NCI-H82 (cell line): ENCODE data around the gene NAA20.

Experiments
- DNase-seq: peaks from one replicate; lab custom pipeline; 2025; lab: John Stamatoyannopoulos, UW

Gene NAA20

DNA sequence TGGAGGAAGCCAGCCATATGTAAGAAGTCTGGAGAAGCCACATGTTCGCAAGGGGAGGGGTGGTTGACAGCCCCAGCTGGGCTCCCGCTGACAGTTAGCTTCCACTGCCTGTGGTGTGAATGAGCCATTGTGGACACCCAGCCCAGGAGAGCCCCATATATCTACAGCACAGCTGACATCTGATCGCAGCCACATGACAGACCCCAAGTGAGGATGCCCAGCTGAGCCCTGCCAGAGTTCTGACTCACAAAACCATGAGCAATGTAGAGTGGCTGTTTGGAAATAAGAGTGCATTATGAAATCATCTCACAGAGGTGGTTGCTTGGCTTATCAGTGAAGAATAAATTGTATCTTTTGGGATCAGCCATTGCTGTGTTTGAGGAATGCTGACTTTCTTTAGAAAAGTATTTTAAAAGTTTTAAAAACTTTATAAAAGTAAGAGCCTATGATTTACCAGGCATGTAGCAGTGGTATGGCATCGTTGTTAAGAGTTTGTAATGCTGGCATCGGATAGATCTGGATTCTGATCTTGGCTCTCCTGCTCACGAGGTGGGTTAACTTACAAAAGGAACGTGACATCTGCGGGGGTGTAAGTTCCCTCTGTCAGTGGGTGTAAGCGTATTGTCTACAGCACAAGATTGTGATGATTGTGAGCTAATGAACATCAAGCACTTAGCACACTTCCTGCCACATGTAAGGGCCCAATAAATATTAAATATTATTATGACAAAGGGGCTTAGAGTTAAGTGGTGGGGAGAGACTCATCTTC is 59.3 kb downstream of the NAA20 start:
- DNase-seq: no peak

DNA sequence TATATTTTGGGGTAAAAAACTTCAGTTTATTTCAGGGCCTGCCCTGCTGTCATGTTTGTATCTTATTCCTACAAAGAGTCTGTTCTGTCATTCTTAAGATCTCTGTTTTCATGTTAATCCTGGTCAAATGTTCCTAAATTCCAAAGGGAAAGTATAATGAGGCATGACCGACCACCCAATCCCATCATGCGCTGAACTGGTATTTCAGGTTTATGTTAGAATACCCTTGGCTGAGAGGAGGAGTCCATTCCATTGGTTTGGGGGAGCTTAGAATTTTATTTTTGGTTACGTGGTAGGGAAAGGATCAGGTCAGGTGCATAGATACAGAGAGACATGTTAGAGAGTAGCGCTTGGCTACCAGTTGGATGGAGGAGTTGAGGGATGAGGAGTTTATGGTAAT is 60.9 kb downstream of the NAA20 start:
- no peak for DNase-seq

DNA sequence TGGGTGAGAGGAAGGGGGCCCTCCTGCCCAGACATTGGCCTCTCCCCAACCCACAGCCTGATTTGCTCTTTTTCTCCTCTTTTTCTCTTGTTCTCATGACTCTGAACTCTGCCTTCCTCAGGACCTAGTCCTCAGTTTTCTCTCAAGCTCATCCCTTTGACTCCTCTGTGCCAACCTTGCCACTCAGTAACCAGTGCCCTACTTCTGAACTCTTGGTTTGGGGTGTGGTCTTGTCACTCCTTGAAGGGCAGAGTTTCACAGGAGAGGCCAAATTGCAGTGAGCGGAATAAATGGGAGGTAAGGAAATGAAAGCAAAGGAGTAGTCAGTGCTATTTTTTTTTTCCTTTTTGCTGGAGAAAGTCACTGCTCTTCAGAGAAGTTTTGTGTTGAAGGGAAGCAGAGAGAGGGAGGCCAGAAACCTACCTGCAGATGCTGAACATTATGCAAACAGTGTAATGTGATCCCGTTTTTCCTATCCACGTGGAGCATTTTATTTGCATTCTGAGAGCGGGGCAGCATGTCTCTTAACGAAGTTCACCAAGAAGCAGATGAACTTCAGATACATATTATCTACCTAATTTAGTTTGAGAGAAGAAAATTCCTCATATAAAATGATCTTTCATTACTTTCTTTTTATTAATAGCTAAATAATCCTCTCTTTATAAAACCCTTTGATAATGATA is 62.1 kb downstream of the NAA20 start:
- DNase-seq: no peak
